ENCODE data around the gene SIGLEC8.
"Not testable (repeated sequence)": the region's sequence is repeated elsewhere in the genome, so short reads cannot be mapped to it uniquely, and the experiment has no call there.

The SIGLEC8 gene

GRCh38 chr19:51472607-51473006, 14.4 kb upstream of the SIGLEC8 start:
- no peak for DNase-seq

- no peak for DNase-seq
These were observed 13.3 kb upstream of the SIGLEC8 start for GRCh38 chr19:51471527-51471926.

GRCh38 chr19:51470966-51471365, 12.7 kb upstream of the SIGLEC8 start:
- DNase-seq, result no peak

GRCh38 chr19:51469629-51470028, 11.4 kb upstream of the SIGLEC8 start:
- no peak for DNase-seq

GRCh38 chr19:51469162-51469561, 10.9 kb upstream of the SIGLEC8 start:
- DNase-seq, result no peak

- DNase-seq, result no peak
These were observed 10.3 kb upstream of the SIGLEC8 start for GRCh38 chr19:51468545-51468920.

GRCh38 chr19:51467864-51468544, 9.8 kb upstream of the SIGLEC8 start:
- DNase-seq, result no peak

- DNase-seq, result no peak
These were observed 8.5 kb upstream of the SIGLEC8 start for GRCh38 chr19:51466723-51467122.

- not testable (repeated sequence) for DNase-seq
These were observed 5.8 kb upstream of the SIGLEC8 start for GRCh38 chr19:51463976-51464581.

GRCh38 chr19:51462681-51463080, 4.4 kb upstream of the SIGLEC8 start:
- no peak for DNase-seq

- DNase-seq, result no peak
These were observed 4.0 kb upstream of the SIGLEC8 start for GRCh38 chr19:51462276-51462675.

- DNase-seq, result no peak
These were observed 3.5 kb upstream of the SIGLEC8 start for GRCh38 chr19:51461723-51462161.

- DNase-seq, result no peak
These were observed 2.1 kb upstream of the SIGLEC8 start for GRCh38 chr19:51460164-51460992.

GRCh38 chr19:51458899-51459505, 748 bp upstream of the SIGLEC8 start:
- no peak for DNase-seq

- no peak for DNase-seq
These were observed 772 bp downstream of the SIGLEC8 start for GRCh38 chr19:51457351-51458013.

- no peak for DNase-seq
These were observed 1.5 kb downstream of the SIGLEC8 start for GRCh38 chr19:51456541-51457290.

- no peak for DNase-seq
These were observed 7.4 kb downstream of the SIGLEC8 start for GRCh38 chr19:51450730-51451307.

- no peak for DNase-seq
These were observed 9.7 kb downstream of the SIGLEC8 start for GRCh38 chr19:51448411-51449016.

GRCh38 chr19:51448011-51448410, 10.2 kb downstream of the SIGLEC8 start:
- DNase-seq, result no peak

GRCh38 chr19:51447510-51447909, 10.7 kb downstream of the SIGLEC8 start:
- not testable (repeated sequence) for DNase-seq

All from NCI-H1417 treated with DMSO at 0.1 percent for 48 hours (cell line).